BE2C (cell line): ENCODE results near the gene ADD3.
"Not testable (repeated sequence)": the region's sequence is repeated elsewhere in the genome, so short reads cannot be mapped to it uniquely, and the experiment has no call there.

Experiments
- DNase-seq: peaks from one replicate; pipeline ENCODE4 v3.0.0-alpha.2; 2020
- H3K27me3 ChIP-seq: fragments of 250-450 bp; sonication (Bioruptor Pico); 2 replicates; pipeline ENCODE4 v1.5.1; 2020; ENCODE audit warnings: mild to moderate bottlenecking
- H3K36me3 ChIP-seq: fragments of 250-450 bp; sonication (Bioruptor Pico); 2 replicates; pipeline ENCODE4 v1.5.1; 2020; ENCODE audit warnings: mild to moderate bottlenecking
- H3K4me1 ChIP-seq: fragments of 250-450 bp; sonication (Bioruptor Pico); 2 replicates; pipeline ENCODE4 v1.5.1; 2020
- H3K4me3 ChIP-seq: 2 replicates; pipeline ENCODE4 v1.5.1; 2011; ENCODE audit warnings: low read depth, low read length
- H3K9me3 ChIP-seq: fragments of 250-450 bp; sonication (Bioruptor Pico); 2 replicates; pipeline ENCODE4 v1.5.1; 2020
- CTCF ChIP-seq: IDR thresholded peaks from 2 replicates; pipeline ENCODE4 v1.5.1; 2012; ENCODE audit warnings: mild to moderate bottlenecking, low read depth, low read length

ADD3 gene

GRCh38 chr10:110040767-110041478 lies 33.1 kb downstream of the ADD3 start:
- Histone ChIP-seq H3K4me3 (no peak overlapping the region), H3K4me1 (no peaks in the 10 kb centered on the region; the same call in 1 of the 2 replicates), H3K9me3 (no peaks in the 10 kb centered on the region), H3K36me3 (no peaks in the 10 kb centered on the region), H3K27me3 (no peaks in the 10 kb centered on the region)
- TF ChIP-seq CTCF: no peak
- DNase-seq: no peak

DNA sequence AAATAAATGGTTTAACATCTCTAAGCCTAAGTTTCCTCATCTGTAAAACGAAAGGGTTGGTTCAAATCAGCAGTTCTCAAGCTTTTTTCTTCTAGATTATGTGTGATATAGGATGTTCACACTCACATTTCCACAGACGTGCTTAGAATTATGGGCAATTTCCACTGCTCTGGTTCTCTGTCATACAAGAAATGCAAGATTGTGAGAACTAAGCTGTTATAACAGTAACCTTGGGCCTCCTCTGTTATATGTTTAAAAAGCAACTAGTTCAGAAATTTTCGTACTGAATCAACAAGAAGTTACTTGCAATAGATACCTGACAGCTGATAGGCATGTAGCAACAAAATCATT lies 33.7 kb downstream of the ADD3 start:
- no peaks in the 10 kb centered on the region for H3K9me3 ChIP-seq
- H3K27me3 ChIP-seq: no peaks in the 10 kb centered on the region
- no peaks in the 10 kb centered on the region; the same call in 1 of the 2 replicates for H3K4me1 ChIP-seq
- H3K36me3 ChIP-seq: no peaks in the 10 kb centered on the region
- no peak for TF ChIP-seq CTCF
- no peak for DNase-seq
- H3K4me3 ChIP-seq: no peak overlapping the region

DNA sequence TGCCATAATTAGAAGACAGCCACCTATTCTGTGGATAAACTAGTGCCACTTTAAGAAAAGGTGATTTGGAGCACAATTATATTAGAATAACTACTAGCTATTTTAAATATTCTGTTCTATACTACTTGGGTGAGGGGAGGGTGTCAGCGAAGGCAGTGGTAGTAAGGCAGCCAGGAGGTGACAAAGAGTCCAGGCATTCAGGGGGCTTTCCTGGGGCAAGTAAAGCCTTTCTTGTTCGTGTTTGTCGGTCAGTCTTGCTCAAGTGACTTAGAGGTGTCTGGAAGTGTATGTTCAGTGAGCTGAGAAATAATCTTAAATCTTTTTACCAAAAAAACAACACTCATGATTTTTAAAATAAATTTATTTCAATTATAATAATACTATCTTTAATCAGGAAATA lies 34.4 kb downstream of the ADD3 start:
- no peak for DNase-seq
- no peak for TF ChIP-seq CTCF
- Histone ChIP-seq H3K36me3 (no peaks in the 10 kb centered on the region), H3K9me3 (no peaks in the 10 kb centered on the region), H3K4me1 (no peaks in the 10 kb centered on the region; the same call in 1 of the 2 replicates), H3K27me3 (no peaks in the 10 kb centered on the region), H3K4me3 (no peak overlapping the region)

- DNase-seq: no peak
- H3K36me3 ChIP-seq: no peaks in the 10 kb centered on the region
- TF ChIP-seq CTCF: no peak
- no peaks in the 10 kb centered on the region for H3K9me3 ChIP-seq
- H3K4me1 ChIP-seq: no peaks in the 10 kb centered on the region; the same call in 1 of the 2 replicates
- H3K4me3 ChIP-seq: no peak overlapping the region
- H3K27me3 ChIP-seq: no peaks in the 10 kb centered on the region
Observed at GRCh38 chr10:110042891-110043290, 35.1 kb downstream of the ADD3 start.

DNA sequence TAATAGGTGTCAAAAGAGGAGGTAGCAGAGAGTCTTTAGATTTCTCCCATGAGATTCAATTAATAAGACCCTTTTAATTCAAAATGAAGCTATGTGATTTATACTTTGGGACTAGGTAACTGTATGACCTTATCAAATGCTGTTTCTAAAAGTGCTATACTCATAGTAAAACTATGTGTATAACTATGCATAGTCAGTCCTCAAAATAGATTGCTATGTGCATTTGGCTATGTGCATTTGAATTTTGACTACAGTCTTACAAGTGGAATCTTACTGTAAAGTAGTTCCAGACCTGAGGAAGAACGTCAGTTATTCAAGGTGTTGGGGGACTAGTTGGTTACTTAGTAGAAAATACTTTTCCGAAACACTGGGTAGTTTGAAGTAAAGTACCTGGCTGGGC lies 36.9 kb downstream of the ADD3 start:
- Histone ChIP-seq H3K36me3 (no peaks in the 10 kb centered on the region), H3K4me1 (no peaks in the 10 kb centered on the region; the same call in 1 of the 2 replicates), H3K27me3 (no peaks in the 10 kb centered on the region), H3K9me3 (peaks cover 3% of the 10 kb centered on the region; the same call in 1 of the 2 replicates), H3K4me3 (no peak overlapping the region)
- no peak for DNase-seq
- no peak for TF ChIP-seq CTCF

- H3K36me3 ChIP-seq: no peaks in the 10 kb centered on the region
- DNase-seq: no peak
- no peaks in the 10 kb centered on the region for H3K4me1 ChIP-seq
- H3K9me3 ChIP-seq: peaks cover 3% of the 10 kb centered on the region; the same call in 1 of the 2 replicates
- no peaks in the 10 kb centered on the region for H3K27me3 ChIP-seq
- no peak overlapping the region for H3K4me3 ChIP-seq
- no peak for TF ChIP-seq CTCF
Observed at GRCh38 chr10:110045772-110046171, 38.0 kb downstream of the ADD3 start.

DNA sequence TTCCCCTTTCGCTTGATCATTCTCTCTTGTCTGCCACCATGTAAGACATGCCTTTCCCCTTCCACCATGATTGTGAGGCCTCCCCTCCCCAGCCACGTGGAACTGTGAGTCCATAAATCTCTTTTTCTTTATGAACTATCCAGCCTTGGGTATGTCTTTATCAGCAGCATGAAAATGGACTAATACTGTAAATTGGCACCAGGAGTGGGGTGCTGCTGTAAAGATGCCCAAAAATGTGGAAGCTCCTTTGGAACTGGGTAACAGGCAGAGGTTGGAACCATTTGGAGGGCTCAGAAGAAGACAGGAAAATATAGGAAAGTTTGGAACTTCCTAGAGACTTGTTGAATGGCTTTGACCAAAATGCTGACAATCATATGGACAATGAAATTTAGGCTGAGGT lies 40.4 kb downstream of the ADD3 start:
- DNase-seq, H3K4me3 ChIP-seq, H3K9me3 ChIP-seq, H3K36me3 ChIP-seq, H3K4me1 ChIP-seq, H3K27me3 ChIP-seq: not testable (repeated sequence)
